ENCODE data around the gene MMP15. TPM values are rescaled to one million over a fixed set of nuclear protein-coding genes. Genes with fewer than 3 reads are reported as not detected.

MMP15 gene
- polyA plus RNA-seq, 1 of the 3 experiments (the other 2 are of a cell fraction), result 3.1 TPM

DNA sequence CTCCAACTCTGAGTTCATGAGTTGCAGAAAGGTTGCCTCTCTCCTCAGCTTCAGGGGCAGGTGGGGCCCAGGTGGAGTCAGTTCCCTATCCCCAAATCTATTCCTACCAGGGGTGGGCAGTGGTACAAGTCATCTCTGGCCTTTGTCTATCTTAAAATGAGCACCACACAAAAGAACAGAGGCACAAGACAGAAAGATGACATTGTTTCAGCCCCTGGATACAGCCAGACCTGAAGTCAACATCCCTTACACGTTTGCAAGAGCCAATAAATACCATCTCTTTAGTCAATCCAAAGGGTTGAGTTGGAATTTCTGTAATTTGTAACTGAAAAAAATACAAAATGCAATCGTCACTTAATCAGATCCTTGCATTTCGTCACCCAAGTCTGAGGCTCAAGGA, 32.2 kb downstream of the MMP15 start:
- Histone ChIP-seq H3K27ac (ENCODE audit: low read depth in 2 of 2, low read length in 1 of 2) (no peak overlapping the region), H3K4me3 (ENCODE audit: low read depth in 2 of 2, low read length in 1 of 2) (no peak overlapping the region), H4K20me1 (ENCODE audit: insufficient read depth) (no peaks in the 10 kb centered on the region), H3K36me3 (replicated peaks in 1 of 2; ENCODE audit: control insufficient read depth in 1 of 2, insufficient read depth in 2 of 2, low read length in 1 of 2) (no peaks in the 10 kb centered on the region), H3K9me3 (no peaks in the 10 kb centered on the region), H3F3A (replicated peaks; ENCODE audit: insufficient read depth) (no peaks in the 10 kb centered on the region), H3K9ac (no peak overlapping the region), H2AFZ (ENCODE audit: low read depth) (no peak overlapping the region), H3K9me2 (no peaks in the 10 kb centered on the region), H3K4me2 (no peak overlapping the region), H3K27me3 (ENCODE audit: insufficient read depth) (no peaks in the 10 kb centered on the region), H3K79me2 (ENCODE audit: insufficient read depth) (no peaks in the 10 kb centered on the region), H3K4me1 (ENCODE audit: control insufficient read depth in 1 of 2, insufficient read depth in 2 of 2, low read depth in 1 of 2, low read length in 1 of 2) (no peaks in the 10 kb centered on the region; a peak in 1 of 4 replicates)
- TF ChIP-seq POLR2AphosphoS5 (IDR thresholded peaks at IDR 0.05; ENCODE audit: low read depth, low read length) (no peak), GATA2 (CRISPR knock-in tag; IDR thresholded peaks at IDR 0.05) (no peak)
- TF ChIP-seq, protein P1, sequence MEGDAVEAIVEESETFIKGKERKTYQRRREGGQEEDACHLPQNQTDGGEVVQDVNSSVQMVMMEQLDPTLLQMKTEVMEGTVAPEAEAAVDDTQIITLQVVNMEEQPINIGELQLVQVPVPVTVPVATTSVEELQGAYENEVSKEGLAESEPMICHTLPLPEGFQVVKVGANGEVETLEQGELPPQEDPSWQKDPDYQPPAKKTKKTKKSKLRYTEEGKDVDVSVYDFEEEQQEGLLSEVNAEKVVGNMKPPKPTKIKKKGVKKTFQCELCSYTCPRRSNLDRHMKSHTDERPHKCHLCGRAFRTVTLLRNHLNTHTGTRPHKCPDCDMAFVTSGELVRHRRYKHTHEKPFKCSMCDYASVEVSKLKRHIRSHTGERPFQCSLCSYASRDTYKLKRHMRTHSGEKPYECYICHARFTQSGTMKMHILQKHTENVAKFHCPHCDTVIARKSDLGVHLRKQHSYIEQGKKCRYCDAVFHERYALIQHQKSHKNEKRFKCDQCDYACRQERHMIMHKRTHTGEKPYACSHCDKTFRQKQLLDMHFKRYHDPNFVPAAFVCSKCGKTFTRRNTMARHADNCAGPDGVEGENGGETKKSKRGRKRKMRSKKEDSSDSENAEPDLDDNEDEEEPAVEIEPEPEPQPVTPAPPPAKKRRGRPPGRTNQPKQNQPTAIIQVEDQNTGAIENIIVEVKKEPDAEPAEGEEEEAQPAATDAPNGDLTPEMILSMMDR (IDR thresholded peaks at IDR 0.05), result no peak
- ChIA-PET POLR2A (no interaction called here), CTCF (interaction anchor here (0.6 to 1.3 kb wide), 3 partner anchors 9 to 64 kb away, joined by 3 read pairs; no protein-coding TSS in a partner anchor)
- 17% methylated on average over 3 of the region's 3 CpGs for WGBS (ENCODE audit: low lambda C conversion rate)
- DNase-seq, result no peak

DNA sequence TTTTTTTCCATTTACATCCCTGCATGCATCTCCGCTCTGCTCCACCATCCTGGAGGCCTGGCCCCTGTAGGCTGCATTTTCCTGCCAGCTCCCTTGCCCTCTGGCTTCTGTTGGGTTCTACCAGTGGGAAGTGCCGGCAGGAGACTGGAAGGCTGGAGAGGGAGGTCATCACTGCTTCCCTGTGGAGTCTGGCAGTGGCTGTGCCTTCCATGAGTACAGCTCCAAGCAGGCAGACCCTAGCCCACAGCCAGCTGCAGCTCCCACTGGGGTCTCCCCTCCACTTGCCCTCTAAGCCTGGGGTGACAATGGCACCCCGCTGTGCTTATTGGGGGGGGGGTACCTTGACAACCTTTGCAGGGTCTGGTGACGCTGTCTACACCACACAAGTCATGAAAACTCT, 37.3 kb downstream of the MMP15 start:
- POLR2A ChIA-PET, result no interaction called here
- Histone ChIP-seq H4K20me1 (ENCODE audit: insufficient read depth) (no peaks in the 10 kb centered on the region), H2AFZ (ENCODE audit: low read depth) (no peak overlapping the region), H3K4me2 (no peak overlapping the region), H3K9ac (no peak overlapping the region), H3K9me3 (no peaks in the 10 kb centered on the region), H3K36me3 (replicated peaks in 1 of 2; ENCODE audit: control insufficient read depth in 1 of 2, insufficient read depth in 2 of 2, low read length in 1 of 2) (no peaks in the 10 kb centered on the region), H3K4me3 (ENCODE audit: low read depth in 2 of 2, low read length in 1 of 2) (no peak overlapping the region), H3K79me2 (ENCODE audit: insufficient read depth) (no peaks in the 10 kb centered on the region), H3K27me3 (ENCODE audit: insufficient read depth) (no peaks in the 10 kb centered on the region), H3K27ac (ENCODE audit: low read depth in 2 of 2, low read length in 1 of 2) (no peak overlapping the region), H3F3A (replicated peaks; ENCODE audit: insufficient read depth) (no peaks in the 10 kb centered on the region), H3K4me1 (ENCODE audit: control insufficient read depth in 1 of 2, insufficient read depth in 2 of 2, low read depth in 1 of 2, low read length in 1 of 2) (peaks cover 0 to 4% of the 10 kb centered on the region in 2 experiments; a peak in 1 of 4 replicates), H3K9me2 (no peaks in the 10 kb centered on the region)
- CTCF ChIA-PET, result interaction anchor here (0.9 to 1.4 kb wide), 2 partner anchors 41 to 163 kb away, joined by 3 read pairs; no protein-coding TSS in a partner anchor
- TF ChIP-seq RFX5 (IDR thresholded peaks at IDR 0.05; ENCODE audit: low read length) (no peak), MEF2A (IDR thresholded peaks at IDR 0.05; ENCODE audit: borderline replicate concordance, low read depth) (no peak), RAD21 (IDR thresholded peaks at IDR 0.05; ENCODE audit: low read length) (no peak), EZH2phosphoT487 (IDR thresholded peaks at IDR 0.05; ENCODE audit: borderline replicate concordance, low read depth) (no peak), TCF12 (IDR thresholded peaks at IDR 0.05) (no peak), SMC3 (IDR thresholded peaks at IDR 0.05; ENCODE audit: low read depth, low read length) (no peak), TAF1 (IDR thresholded peaks at IDR 0.05; ENCODE audit: borderline replicate concordance, low read depth, low read length) (no peak), FOXJ3 (CRISPR knock-in tag; IDR thresholded peaks at IDR 0.05) (no peak), TEAD4 (IDR thresholded peaks at IDR 0.05; ENCODE audit: borderline replicate concordance, insufficient read depth) (no peak), RXRA (IDR thresholded peaks at IDR 0.05; ENCODE audit: borderline replicate concordance, low read depth) (no peak)
- TF ChIP-seq, protein P2, sequence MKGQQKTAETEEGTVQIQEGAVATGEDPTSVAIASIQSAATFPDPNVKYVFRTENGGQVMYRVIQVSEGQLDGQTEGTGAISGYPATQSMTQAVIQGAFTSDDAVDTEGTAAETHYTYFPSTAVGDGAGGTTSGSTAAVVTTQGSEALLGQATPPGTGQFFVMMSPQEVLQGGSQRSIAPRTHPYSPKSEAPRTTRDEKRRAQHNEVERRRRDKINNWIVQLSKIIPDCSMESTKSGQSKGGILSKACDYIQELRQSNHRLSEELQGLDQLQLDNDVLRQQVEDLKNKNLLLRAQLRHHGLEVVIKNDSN (IDR thresholded peaks at IDR 0.05; ENCODE audit: borderline replicate concordance, low read depth), result no peak
- TF ChIP-seq, protein P3, sequence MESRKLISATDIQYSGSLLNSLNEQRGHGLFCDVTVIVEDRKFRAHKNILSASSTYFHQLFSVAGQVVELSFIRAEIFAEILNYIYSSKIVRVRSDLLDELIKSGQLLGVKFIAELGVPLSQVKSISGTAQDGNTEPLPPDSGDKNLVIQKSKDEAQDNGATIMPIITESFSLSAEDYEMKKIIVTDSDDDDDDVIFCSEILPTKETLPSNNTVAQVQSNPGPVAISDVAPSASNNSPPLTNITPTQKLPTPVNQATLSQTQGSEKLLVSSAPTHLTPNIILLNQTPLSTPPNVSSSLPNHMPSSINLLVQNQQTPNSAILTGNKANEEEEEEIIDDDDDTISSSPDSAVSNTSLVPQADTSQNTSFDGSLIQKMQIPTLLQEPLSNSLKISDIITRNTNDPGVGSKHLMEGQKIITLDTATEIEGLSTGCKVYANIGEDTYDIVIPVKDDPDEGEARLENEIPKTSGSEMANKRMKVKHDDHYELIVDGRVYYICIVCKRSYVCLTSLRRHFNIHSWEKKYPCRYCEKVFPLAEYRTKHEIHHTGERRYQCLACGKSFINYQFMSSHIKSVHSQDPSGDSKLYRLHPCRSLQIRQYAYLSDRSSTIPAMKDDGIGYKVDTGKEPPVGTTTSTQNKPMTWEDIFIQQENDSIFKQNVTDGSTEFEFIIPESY (IDR thresholded peaks at IDR 0.05; ENCODE audit: borderline replicate concordance, low read depth), result no peak
- TF ChIP-seq, protein P4, sequence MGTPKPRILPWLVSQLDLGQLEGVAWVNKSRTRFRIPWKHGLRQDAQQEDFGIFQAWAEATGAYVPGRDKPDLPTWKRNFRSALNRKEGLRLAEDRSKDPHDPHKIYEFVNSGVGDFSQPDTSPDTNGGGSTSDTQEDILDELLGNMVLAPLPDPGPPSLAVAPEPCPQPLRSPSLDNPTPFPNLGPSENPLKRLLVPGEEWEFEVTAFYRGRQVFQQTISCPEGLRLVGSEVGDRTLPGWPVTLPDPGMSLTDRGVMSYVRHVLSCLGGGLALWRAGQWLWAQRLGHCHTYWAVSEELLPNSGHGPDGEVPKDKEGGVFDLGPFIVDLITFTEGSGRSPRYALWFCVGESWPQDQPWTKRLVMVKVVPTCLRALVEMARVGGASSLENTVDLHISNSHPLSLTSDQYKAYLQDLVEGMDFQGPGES (IDR thresholded peaks at IDR 0.05; ENCODE audit: low read depth, low read length), result no peak
- TF ChIP-seq, protein P5, sequence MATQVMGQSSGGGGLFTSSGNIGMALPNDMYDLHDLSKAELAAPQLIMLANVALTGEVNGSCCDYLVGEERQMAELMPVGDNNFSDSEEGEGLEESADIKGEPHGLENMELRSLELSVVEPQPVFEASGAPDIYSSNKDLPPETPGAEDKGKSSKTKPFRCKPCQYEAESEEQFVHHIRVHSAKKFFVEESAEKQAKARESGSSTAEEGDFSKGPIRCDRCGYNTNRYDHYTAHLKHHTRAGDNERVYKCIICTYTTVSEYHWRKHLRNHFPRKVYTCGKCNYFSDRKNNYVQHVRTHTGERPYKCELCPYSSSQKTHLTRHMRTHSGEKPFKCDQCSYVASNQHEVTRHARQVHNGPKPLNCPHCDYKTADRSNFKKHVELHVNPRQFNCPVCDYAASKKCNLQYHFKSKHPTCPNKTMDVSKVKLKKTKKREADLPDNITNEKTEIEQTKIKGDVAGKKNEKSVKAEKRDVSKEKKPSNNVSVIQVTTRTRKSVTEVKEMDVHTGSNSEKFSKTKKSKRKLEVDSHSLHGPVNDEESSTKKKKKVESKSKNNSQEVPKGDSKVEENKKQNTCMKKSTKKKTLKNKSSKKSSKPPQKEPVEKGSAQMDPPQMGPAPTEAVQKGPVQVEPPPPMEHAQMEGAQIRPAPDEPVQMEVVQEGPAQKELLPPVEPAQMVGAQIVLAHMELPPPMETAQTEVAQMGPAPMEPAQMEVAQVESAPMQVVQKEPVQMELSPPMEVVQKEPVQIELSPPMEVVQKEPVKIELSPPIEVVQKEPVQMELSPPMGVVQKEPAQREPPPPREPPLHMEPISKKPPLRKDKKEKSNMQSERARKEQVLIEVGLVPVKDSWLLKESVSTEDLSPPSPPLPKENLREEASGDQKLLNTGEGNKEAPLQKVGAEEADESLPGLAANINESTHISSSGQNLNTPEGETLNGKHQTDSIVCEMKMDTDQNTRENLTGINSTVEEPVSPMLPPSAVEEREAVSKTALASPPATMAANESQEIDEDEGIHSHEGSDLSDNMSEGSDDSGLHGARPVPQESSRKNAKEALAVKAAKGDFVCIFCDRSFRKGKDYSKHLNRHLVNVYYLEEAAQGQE (IDR thresholded peaks at IDR 0.05; ENCODE audit: low read depth, low read length), result no peak
- no peak for DNase-seq
- 75% methylated on average over 2 of the region's 4 CpGs for WGBS (ENCODE audit: low lambda C conversion rate)
